Spleen (tissue), 11 donors: ENCODE data around the gene B4GALT2. TPM values are rescaled to one million over a fixed set of nuclear protein-coding genes. Genes with fewer than 3 reads are reported as not detected.

Experiments used
- DNase-seq: peaks from one replicate; pipeline ENCODE4 v3.0.0-alpha.2; 2020
- H3K27ac ChIP-seq, 8 donors: fragments of 200-600 bp; sonication (generic) in 7 of 8; 1 replicate in 4 of 8; 2 replicates in 4 of 8; pipeline versions ENCODE4 v1.5.0 to v1.8.0; 2016 to 2021; ENCODE audit warnings: inconsistent platforms in 4 of 8, mild to moderate bottlenecking in 4 of 8, moderate library complexity in 1 of 8
- H3K27me3 ChIP-seq, 7 donors: fragments of 200-600 bp; sonication (generic) in 6 of 7; replicated peaks in 1 of 7; 1 replicate in 4 of 7; 2 replicates in 3 of 7; pipeline versions ENCODE4 v1.5.0 to v1.8.0; 2016 to 2021; ENCODE audit warnings: inconsistent platforms in 3 of 7, mild to moderate bottlenecking in 1 of 7
- H3K36me3 ChIP-seq, 6 donors: fragments of 200-600 bp; sonication (generic) in 5 of 6; 1 replicate in 4 of 6; 2 replicates in 2 of 6; pipeline versions ENCODE4 v1.5.0 to v1.8.0; 2016 to 2021; ENCODE audit warnings: inconsistent platforms in 2 of 6
- H3K4me1 ChIP-seq, 6 donors: fragments of 200-600 bp; sonication (generic) in 5 of 6; 1 replicate in 3 of 6; 2 replicates in 3 of 6; pipeline versions ENCODE4 v1.5.0 to v1.8.0; 2016 to 2021; ENCODE audit warnings: inconsistent platforms in 3 of 6
- H3K4me3 ChIP-seq, 8 donors: fragments of 200-600 bp; sonication (generic) in 7 of 8; 1 replicate in 4 of 8; 2 replicates in 4 of 8; pipeline versions ENCODE4 v1.5.0 to v1.8.0; 2016 to 2021; ENCODE audit warnings: inconsistent platforms in 4 of 8, mild to moderate bottlenecking in 4 of 8, moderate library complexity in 2 of 8
- H3K9me3 ChIP-seq, 8 donors: fragments of 200-600 bp; sonication (generic) in 7 of 8; 1 replicate in 4 of 8; 2 replicates in 4 of 8; pipeline versions ENCODE4 v1.5.0 to v1.8.0; 2016 to 2021; ENCODE audit warnings: inconsistent platforms in 4 of 8
- POLR2A ChIP-seq, 3 donors: fragments of 450-650 bp; IDR thresholded peaks; one replicate each; pipeline ENCODE4 v1.5.1; 2017; ENCODE audit warnings: antibody characterized with exemption in 3 of 3, mild to moderate bottlenecking in 1 of 3
- POLR2AphosphoS5 ChIP-seq, 3 donors: sonication (generic); formaldehyde crosslinking; IDR thresholded peaks; one replicate each; pipeline ENCODE4 v1.5.1; 2017; ENCODE audit warnings: antibody characterized with exemption in 3 of 3
- WGBS, 5 donors: extraction: QIAGEN DNeasy Blood & Tissue Kit in 3 of 5; methylation state at CpG; one replicate each; pipeline versions ENCODE4 v1.1.5 to v1.1.7; 2013 to 2018; 5-methylcytosine and 5-hydroxymethylcytosine counted together
- intact Hi-C: fragments of 100-400 bp; cut with DNase I; formaldehyde crosslinking; loops from one replicate; pipeline ENCODE4 v1.15.0; 2023; ENCODE audit warnings: low total_unique reads
- polyA plus RNA-seq, 3 donors: library from polyadenylated mRNA; stranded (reverse); fragments of 200-250 nt; gene quantifications; one replicate each; pipeline ENCODE4 v1.2.1, GENCODE V29; 2013
- total RNA-seq, 7 donors: library from RNA; depleted of rRNA in 3 of 7; stranded (reverse); fragments of >200 nt in 3 of 7; fragmentation: NEBNext Ultra II Directional in 4 of 7; extraction: Animal tissue kit (Norgen Biotek cat#: 25700) in 4 of 7; gene quantifications; one replicate each; pipeline versions ENCODE4 v1.1.0 to v1.2.1, GENCODE V29; 2016 to 2021
- TF ChIP-seq, protein P1 (sequence below), 11 experiments: fragments of 200-600 bp in 7 of 11; fragments of 450-650 bp in 4 of 11; sonication (generic) in 4 of 11; IDR thresholded peaks in 8 of 11; conservative IDR thresholded peaks in 3 of 11; 1 replicate in 7 of 11; 2 replicates in 4 of 11; pipeline versions ENCODE4 v1.4.0 to v1.8.0; 2016 to 2021; ENCODE audit warnings: antibody characterized with exemption in 11 of 11, inconsistent platforms in 4 of 11, mild to moderate bottlenecking in 1 of 11
- donor health status: healthy with polysubstance abuse.
- donor health status: DM: no; HTN: no; CAD: no; lungs with moderate emphysema.
- donor health status: DM: no; HTN: no; CAD: no.
- donor health status: Bipolar disorder and iron deficiency.
- donor health status: healthy.
- donor health status: DM: no; HTN: no; CAD: no.
- donor health status: DM: yes; HTN: yes; CAD: no.

Gene B4GALT2
- total and polyA plus RNA-seq, 10 donors, result 7.0 to 23.3 (median 12.8) TPM

DNA sequence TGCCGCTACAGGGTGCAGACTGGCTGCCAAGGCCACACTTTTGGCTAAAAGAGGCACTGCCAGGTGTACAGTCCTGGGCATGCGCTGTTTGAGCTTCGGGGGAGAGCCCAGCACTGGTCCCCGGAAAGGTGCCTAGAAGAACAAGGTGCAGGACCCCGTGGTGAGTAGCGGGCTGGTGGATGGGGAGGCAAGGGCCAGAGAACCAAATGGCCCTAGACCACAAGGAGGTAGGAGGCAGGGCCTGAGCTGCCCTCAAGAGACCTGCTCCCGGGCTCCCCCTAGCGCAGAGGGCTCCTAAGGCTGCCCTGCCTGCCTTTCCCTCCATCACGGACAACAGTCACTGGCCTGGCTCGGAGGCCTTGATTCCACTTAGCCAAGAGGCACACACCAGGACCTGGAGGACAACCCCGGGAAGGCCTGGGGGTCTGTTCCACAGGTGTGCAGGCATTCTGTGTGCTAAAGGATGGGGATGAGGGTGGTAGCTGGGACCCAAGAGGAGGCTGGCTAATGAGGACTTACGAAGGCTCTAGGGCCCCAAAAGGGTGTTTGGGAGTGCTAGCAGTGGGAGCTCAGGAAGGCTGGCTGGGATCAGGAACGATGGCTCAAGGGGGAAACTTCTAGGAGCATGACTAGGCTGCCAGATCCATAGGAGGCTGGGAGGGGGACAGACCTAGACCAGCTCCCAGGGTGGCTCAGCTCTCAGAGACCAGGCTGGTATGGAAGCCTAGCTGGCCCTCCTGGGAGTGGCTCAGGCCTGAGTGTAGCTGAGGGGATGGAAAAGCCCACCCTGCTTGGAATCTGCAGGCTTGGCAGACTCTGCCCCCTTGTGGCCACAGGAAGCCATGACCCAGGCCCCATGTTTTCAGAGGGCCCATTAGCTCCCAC, 44.7 kb upstream of the B4GALT2 start:
- peak overlapping the region in 2 of 8 donors; percentile 15 to 52 for H3K4me3 ChIP-seq
- TF ChIP-seq POLR2A (IDR thresholded peaks at IDR 0.05) (no peak), POLR2AphosphoS5 (IDR thresholded peaks at IDR 0.05) (no peak)
- TF ChIP-seq, protein P1, sequence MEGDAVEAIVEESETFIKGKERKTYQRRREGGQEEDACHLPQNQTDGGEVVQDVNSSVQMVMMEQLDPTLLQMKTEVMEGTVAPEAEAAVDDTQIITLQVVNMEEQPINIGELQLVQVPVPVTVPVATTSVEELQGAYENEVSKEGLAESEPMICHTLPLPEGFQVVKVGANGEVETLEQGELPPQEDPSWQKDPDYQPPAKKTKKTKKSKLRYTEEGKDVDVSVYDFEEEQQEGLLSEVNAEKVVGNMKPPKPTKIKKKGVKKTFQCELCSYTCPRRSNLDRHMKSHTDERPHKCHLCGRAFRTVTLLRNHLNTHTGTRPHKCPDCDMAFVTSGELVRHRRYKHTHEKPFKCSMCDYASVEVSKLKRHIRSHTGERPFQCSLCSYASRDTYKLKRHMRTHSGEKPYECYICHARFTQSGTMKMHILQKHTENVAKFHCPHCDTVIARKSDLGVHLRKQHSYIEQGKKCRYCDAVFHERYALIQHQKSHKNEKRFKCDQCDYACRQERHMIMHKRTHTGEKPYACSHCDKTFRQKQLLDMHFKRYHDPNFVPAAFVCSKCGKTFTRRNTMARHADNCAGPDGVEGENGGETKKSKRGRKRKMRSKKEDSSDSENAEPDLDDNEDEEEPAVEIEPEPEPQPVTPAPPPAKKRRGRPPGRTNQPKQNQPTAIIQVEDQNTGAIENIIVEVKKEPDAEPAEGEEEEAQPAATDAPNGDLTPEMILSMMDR (IDR thresholded peaks at IDR 0.05 in 8 of 11, conservative IDR thresholded peaks at IDR 0.05 in 3 of 11), result peak; percentile 65 to 90 (median 76)
- no peak overlapping the region for H3K27ac ChIP-seq
- peak; percentile 87 for DNase-seq
- 26 to 44% (median 29%) methylated on average over 9 to 13 of the region's 13 CpGs for WGBS, 5 donors
- no peaks in the 10 kb centered on the region for H3K9me3 ChIP-seq
- peaks cover 0 to 47% (median 31%) of the 10 kb centered on the region in 7 donors for H3K27me3 ChIP-seq
- H3K4me1 ChIP-seq, result peaks cover 7 to 41% (median 34%) of the 10 kb centered on the region in 6 donors
- peaks cover 0 to 12% (median 2%) of the 10 kb centered on the region in 6 donors for H3K36me3 ChIP-seq
- intact Hi-C loops, result loop anchor here (5.0 to 10.0 kb wide), 2 partner anchors 172 to 410 kb away; no protein-coding TSS in a partner anchor

DNA sequence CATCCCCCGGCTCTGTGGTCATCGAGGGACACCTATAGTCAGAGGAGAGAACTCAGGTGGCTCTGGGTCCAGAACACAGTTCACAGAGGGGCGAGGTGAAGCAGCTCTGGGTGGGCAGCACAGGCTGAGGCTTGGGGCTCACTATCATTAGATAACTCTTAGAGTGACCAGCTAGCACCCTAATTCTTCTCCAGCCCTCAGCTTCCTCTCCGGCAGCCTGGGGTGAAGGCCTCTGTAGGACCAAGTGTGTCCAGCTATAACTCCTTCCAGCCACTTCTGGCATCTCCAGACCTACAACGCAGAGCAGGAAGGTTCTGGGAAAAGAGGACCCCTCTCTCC, 44.1 kb upstream of the B4GALT2 start:
- Histone ChIP-seq H3K27ac (no peak overlapping the region), H3K4me3 (no peak overlapping the region), H3K9me3 (no peaks in the 10 kb centered on the region), H3K4me1 (peaks cover 7 to 41% (median 34%) of the 10 kb centered on the region in 6 donors), H3K36me3 (peaks cover 0 to 9% (median 2%) of the 10 kb centered on the region in 6 donors), H3K27me3 (peaks cover 0 to 47% (median 31%) of the 10 kb centered on the region in 7 donors)
- intact Hi-C loops, result loop anchor here (5.0 to 10.0 kb wide), 2 partner anchors 173 to 410 kb away; no protein-coding TSS in a partner anchor
- DNase-seq, result no peak
- 49 to 93% (median 49%) methylated on average over 3 to 5 of the region's 5 CpGs for WGBS, 5 donors
- TF ChIP-seq, protein P1 (IDR thresholded peaks at IDR 0.05 in 8 of 11, conservative IDR thresholded peaks at IDR 0.05 in 3 of 11), result peak in 3 of 11 experiments; percentile 1 to 45 (median 39)
- TF ChIP-seq POLR2AphosphoS5 (IDR thresholded peaks at IDR 0.05), result no peak
- TF ChIP-seq POLR2A (IDR thresholded peaks at IDR 0.05), result no peak

DNA sequence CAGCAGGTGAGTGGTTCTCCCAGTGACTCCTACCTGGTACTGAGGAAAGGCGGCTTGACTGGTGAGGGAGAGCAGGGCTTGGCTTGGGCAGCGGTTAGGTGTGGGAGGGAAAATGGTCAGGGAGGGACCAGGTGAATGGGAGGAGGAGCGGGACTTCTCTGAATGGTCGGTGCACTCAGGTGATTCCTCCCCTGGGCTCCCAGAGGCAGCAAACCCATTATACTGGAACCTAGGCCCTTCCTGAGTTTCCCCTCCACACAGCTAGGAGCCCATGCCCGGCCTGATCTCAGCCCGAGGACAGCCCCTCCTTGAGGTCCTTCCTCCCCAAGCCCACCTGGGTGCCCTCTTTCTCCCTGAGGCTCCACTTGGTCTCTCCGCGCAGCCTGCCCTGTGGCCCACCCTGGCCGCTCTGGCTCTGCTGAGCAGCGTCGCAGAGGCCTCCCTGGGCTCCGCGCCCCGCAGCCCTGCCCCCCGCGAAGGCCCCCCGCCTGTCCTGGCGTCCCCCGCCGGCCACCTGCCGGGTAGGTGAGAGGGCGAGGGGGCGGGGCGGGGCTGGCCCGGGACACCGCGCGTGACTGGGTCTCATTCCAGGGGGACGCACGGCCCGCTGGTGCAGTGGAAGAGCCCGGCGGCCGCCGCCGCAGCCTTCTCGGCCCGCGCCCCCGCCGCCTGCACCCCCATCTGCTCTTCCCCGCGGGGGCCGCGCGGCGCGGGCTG, 43.1 kb upstream of the B4GALT2 start:
- WGBS, 5 donors, result 13 to 19% (median 17%) methylated on average over 24 to 48 of the region's 48 CpGs

More for the DNA sequence above, 43.1 kb upstream of the B4GALT2 start:
- Histone ChIP-seq H3K27me3 (peaks cover 0 to 47% (median 31%) of the 10 kb centered on the region in 7 donors), H3K27ac (no peak overlapping the region), H3K4me1 (peaks cover 7 to 41% (median 34%) of the 10 kb centered on the region in 6 donors), H3K36me3 (peaks cover 0 to under 1% (median 0%) of the 10 kb centered on the region in 6 donors), H3K9me3 (no peaks in the 10 kb centered on the region), H3K4me3 (peak overlapping the region in 7 of 8 donors; percentile 22 to 68 (median 34))
- TF ChIP-seq POLR2AphosphoS5 (IDR thresholded peaks at IDR 0.05), result no peak
- TF ChIP-seq, protein P1 (IDR thresholded peaks at IDR 0.05 in 8 of 11, conservative IDR thresholded peaks at IDR 0.05 in 3 of 11), result no peak
- TF ChIP-seq POLR2A (IDR thresholded peaks at IDR 0.05), result no peak
- no peak for DNase-seq
- intact Hi-C loops, result loop anchor here (10.0 kb wide), 1 partner anchor 411 kb away; no protein-coding TSS in a partner anchor
